ENCODE results near the gene ATXN7L1.
"Not testable (repeated sequence)": the region's sequence is repeated elsewhere in the genome, so short reads cannot be mapped to it uniquely, and the experiment has no call there.

The ATXN7L1 gene

DNA sequence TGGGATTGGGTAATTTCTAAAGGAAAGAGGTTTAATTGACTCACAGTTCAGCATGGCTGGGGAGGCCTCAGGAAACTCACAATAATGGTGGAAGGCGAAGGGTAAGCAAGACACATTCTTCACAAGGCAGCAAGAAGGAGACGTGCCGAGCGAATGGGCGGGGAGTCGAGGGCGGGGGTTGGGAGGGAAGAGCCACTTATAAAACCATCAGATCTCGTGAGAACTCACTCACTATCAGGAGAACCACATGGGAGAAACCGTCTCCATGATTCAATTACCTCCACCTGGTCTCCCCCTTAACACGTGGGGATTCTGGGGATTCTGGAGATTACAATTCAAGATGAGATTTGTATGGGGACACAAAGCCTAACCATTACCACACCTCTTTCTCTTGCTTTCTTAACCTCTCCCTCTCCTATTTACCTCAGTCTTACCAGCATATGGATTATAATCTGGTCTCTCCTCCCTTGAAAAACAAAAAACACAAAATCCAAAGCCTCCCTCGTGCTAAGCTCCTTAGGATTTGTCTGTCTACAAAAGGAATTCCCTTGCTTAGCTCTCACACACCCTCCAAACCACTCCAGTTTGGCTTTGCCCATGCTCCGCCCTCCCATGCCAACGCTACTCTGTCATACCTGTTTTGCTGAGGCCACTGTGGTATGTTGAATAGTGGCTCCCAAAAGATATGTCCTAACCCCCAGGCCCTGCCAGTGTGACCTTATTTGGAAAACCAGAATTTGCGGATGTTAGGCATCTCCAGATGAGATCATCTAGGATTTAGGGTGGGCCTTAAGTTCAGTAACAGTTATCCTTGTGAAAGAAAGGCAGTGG is 275.5 kb downstream of the ATXN7L1 start:
- no peak for DNase-seq

DNA sequence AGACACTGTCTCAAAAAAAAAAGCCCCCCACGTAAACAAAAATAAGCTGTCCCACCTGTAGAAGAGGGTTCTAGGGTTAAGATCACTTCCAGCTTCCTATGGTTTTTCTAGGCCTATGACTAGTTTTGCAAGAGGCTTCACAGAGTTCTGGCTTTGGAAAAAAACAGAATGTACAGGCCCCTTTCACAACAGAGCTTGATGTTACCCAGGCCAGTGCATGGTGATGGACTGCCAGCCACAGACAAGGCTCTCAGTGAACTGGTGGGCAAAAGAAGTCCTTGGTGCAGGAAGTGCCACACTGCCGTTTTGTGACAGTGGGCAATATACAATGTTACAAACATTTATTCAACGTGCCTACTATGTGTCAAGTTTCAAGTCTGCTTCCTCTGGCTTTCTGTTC is 276.8 kb downstream of the ATXN7L1 start:
- DNase-seq = no peak

DNA sequence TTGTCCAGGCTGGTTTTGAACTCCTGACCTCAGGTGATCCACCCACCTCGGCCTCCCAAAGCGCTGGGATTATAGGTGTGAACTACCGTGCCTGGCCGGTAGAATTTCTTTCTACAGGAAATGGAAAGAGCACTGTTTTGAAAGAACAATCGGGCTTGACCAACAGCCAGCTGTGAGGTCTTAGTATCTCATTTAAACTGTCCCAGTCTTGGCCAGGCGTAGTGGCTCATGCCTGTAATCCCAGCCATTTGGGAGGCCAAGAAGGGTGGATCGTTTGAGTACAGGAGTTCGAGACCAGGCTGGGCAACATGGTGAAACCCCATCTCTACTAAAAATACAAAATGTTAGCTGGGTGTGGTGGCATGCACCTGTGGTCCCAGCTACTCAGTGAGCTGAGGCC is 277.3 kb downstream of the ATXN7L1 start:
- DNase-seq = not testable (repeated sequence)

DNA sequence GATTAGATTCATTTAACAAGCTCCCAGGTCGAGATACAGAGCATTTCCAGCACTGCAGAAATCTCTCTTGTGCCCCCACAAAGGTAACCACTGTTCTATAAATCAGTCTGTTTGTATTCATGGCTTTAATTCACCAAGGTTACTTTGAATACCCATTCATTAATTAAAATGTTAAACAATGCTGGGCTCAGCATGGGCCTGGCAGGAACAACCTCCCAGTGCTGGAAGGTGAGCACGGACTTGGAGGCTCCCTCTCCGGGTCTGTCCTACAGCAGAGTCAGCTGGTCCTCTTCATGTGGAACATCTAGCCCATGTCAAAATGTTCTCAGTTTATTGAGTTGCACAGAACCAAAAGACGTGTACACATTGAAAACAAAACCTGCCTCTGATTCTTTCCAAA is 279.5 kb downstream of the ATXN7L1 start:
- DNase-seq = no peak

DNA sequence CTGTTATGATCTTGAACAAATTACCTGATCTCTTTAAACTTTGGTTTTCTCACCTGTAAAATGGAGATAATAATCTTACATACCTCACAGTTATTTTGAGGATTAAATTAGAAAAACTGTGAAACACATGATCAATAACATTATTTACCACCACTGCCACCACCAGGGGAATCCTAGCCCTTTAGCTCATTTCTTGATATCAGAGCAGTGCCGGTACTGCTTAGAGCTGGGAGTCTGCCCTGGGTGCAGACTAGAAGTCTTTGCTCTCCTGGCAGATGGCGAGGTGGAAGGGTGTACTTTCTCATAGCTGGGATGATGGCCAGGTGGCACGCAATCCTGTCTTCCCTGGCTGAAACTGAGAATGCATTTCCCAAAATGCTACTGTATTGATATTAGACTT is 282.4 kb downstream of the ATXN7L1 start:
- DNase-seq = peak; percentile 73

DNA sequence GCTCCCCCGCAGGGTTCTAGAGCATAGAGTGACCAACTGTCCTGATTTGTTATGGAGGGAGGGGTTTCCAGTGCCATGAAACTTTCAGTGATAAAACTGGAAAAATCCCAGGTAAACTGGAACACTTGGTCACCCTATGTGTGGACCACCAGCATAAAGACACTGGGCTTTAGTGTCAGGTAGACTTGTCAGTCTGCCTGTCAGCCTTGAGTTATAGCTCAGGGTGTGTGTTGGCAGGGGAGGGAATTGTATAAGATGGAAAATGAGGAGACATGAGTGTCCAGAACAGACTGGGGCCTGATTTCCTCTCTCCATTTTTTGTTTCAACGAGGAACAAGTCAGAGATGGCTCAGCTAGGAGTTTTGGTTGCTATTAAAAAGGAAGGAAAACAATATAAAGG is 284.9 kb downstream of the ATXN7L1 start:
- DNase-seq = no peak

DNA sequence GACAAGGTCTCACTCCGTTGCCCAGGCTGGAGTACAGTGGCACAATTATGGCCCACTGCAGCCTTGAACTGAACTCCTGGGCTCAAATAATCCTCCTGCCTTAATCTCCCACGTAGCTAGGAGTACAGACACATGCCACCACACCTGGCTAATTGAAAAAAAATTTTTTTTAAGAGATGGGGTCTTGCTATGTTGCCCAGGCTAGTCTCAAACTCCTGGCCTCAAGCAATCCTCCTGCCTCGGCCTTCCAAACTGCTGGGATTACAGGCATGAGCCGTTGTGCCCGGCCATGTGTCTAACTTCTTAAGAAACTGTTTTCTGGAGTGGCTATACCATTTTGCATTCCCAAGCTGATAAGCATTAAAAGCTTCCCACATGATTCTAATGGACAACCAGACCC is 285.6 kb downstream of the ATXN7L1 start:
- DNase-seq = no peak

DNA sequence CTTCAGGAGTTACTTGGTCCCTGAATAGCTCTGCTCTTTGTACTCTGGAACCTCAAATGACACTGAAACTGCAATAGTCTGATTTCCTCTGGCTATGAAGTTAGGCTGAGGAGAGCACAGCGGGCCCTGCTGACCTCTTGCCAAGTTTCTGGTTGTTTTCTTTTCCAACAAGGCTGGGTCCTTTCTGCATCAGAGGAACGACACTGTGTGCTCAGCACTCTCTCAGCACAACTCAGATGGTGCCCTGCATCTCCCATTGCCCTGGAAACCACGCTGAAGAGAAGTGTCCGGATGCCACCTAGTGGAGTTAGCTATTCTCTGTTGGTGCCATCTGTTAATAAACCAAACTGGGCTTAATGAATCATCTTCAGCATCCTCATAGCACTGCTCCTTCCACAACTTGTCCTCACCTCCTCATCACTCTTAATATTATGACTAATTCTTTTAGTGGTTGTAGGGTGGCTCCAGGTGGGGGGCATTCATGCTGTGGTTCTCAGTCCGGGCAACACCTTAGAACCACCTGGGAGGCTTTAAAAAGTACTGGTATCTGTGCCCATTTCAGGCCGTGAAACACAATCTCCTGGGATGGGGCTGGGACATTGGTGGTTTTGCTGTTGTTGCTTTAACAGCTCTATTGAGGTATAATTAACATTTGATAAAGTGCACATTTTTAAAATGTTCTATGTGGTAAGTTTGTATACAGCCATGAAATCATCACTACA is 286.9 kb downstream of the ATXN7L1 start:
- DNase-seq = peak; percentile 75

DNA sequence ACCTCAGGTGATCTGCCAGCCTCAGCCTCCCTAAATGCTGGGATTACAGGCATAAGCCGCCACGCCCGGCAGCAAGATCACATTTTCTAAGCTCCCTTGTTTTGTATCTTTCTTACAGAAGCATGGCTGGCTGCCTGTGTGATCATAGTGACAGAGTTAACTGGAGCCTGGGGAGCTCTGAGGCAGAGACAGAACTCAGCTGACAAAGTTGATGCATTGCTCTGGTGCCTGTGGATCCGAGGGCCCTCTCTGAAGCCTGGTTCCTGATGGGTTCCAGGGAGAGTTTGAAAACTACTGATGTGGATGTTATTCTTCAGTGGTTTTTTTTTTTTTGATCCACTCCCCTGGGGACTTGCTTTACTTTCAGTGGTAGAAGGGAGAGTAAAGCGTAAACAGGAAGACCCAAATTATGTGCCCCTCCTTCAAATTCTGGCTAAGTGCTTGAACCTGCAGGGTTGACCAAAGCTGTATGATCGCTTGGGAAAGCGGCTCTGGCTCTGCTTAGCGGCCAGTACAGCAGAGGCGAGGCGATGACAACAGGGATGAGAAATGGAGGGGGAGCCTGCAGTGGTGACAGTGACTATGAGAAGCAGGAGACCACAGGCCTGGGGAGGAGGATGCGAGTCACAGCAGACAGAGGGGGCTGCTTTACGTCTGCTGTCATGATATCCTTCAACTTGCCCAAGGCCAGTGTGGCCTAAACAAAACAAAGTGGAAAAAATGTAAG is 288.3 kb downstream of the ATXN7L1 start:
- DNase-seq = no peak

DNA sequence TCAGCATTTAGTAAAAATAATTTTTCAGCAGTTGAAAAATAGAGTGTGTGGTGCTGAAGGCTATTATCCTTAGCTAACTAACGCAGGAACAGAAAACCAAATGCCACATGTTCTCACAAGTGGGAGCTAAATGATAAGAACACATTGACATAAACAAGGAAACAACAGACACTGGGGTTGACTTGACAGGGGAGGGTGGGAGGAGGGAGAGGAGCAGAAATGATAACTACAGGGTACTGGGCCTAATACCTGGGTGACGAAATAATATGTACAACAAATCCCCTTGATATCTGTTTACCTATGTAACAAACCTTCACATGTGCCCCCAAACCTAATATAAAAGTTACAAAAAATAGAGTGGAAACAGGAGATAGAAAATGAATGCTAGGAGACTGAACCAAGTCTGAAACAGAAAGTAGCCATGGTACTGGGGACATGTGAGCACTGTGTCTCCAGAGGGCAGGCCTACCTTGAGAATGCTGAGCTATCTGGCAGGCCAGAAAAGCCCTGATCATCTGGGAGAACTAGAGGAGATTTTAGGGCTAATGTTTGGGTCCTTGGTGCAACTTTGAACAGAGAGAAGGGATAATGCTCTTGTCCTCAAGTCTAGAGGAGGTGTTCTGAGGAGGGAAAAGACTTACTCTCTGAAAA is 290.4 kb downstream of the ATXN7L1 start:
- no peak for DNase-seq

DNA sequence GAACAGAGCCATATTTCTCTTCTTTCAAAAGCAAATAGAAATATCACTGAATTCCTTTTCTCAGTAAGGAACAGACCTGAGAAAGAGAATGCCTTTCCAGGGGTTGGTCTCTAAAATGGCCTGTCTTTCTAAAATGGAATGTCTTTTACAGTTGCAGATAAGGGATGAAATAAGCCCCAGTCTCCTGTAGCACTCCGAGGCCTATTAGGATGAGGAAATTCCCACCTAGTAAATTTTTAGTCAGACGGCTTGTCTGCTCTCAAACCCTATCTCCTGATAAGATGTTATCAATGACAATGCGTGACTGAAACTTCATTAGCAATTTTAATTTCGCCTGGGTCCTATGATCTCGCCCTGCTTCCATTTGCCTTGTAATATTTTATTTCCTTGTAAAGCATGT is 292.2 kb downstream of the ATXN7L1 start:
- DNase-seq = no peak

DNA sequence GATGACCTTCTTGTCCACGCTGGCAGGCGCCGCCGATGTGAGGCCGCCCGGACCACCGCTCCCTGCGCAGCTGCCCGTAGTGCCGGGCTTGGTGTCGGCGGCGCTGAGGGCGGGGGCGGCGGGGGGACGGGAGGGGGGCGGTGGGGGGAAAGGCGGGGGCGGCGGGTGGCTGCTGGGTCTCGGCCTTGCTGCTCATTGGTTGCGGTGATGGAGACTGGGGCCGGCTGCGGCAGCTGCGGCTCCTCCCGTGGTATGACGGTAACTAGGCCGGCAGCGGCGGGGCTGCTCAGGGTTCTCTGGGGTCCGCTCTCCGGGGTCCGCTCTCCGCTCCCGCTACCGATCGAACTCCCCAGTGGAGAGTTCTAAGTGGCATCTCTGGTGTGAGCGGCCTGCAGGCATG is 293.3 kb downstream of the ATXN7L1 start:
- no peak for DNase-seq

DNA sequence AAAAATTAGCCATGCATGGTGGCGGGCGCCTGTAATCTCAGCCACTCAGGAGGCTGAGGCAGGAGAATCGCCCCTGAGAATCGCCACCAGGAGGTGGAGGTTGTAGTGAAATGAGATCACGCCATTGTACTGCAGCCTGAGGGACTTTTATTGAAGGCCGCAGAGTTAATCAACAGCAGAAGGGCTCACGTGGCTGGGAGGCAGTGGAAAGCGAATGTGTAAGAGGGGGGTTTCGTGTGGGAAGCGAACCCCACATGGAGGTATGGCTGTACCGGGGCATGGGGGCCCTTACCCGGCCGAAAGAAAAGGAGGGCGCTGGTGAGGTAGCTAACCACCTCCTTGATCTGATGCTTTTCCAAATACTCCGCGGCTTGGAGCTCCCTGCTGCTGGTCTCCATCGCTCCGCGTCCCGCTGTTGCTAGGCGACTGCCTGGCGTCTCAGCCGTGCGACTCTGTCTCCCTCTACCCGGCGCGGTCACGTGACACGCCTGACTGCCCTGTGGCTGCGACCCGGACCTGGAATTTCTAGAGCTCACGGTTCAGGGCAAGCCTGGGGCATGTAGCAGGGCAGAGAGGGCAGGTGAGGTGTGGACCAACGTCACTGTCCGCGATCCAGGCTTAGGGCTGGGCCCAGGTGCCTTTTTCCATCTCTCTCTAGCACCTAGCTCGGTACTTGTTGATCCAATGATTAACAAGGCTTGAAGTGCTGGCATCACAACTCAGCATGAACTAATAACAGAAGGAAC is 295.2 kb downstream of the ATXN7L1 start, which contains the start of gene EFCAB10:
TSS of gene EFCAB10 (minus strand) at position 428 of the 746 bp plus-strand sequence. CDS start at position 398, 30 bp downstream.
- DNase-seq = peak; percentile 81

DNA sequence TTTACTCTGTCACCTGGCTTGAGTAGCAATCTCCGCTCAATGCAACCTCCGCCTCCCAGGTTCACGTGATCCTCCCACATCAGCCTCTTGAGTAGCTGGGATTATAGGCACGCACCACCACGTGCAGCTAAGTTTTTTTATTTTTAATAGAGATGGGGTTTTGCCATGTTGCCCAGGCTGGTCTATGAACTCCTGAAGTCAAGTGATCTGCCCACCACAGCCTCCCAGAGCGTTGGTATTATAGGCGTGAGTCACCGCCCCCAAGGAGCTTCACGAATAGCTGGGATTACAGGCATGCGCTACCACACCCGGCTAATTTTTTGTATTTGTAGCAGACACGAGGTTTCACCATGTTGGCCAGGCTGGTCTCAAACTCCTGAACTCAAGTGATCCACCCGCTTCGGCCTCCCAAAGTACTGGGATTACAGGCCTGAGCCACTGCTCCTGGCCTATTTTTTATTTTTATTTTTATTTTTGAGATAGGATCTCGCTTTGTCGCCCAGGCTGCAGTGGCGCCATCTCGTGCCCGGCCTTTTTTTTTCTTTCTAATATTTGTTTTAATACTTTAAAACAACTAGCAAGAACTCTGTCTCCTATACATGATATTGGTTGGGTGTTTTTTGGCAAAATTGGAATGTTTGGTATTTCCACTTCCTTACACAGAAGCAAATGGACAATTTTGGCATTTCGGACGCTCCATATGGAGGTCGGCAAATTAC is 296.2 kb downstream of the ATXN7L1 start:
- DNase-seq = no peak

DNA sequence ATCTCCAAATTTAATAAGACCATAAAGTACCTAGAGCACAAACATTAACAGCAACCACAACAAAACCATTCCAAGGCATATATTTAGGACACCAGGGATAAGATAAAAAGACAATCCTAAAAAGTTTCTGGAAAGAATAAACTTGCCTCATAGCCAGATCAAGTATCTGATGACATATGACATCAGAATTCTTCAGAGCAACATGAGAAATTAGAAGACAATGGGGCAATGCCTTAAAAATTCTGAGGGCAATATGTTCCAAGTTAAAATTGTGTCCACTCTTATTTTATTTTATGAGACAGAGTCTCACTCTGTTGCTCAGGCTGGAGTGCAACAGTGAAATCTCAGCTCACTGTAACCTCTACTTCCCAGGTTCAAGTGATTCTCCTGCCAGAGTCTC is 297.9 kb downstream of the ATXN7L1 start:
- DNase-seq = no peak

DNA sequence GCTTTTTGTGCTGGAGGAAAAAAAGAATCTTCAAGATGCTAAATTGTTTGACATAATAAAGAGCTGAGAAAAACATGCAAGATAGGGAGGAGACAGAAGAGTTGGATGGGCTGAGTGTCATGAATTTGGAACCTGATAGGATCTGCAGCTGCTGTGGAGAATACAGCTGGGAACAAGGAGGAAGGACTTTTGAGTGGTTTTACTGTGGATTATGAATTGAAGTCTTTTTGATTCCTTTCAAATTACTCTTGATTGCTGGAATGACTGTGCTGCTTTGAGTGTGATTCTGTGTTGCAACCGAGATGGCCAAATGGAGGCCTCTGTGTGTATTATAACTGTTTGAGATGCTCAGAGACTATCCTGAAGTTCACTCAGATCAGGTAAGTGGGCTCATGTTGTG is 299.1 kb downstream of the ATXN7L1 start:
- DNase-seq = no peak

DNA sequence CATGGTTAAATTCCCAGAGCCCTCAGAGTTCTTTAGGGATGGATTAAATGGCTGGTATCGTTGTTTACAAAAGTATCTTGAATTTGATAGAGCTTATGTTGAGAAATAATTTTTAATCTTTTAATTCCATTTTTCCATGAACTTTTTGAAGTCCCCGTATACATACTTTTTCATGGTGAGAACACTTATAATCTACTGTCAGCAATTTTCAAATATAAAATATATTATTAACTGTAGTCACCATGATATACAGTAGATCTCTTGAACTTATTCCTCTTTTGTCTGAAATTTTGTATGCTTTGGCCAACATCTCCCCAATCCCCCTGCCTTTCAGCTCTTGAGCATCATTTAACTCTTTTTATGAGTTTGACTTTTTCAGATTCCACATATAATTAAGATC is 304.5 kb downstream of the ATXN7L1 start:
- no peak for DNase-seq

DNA sequence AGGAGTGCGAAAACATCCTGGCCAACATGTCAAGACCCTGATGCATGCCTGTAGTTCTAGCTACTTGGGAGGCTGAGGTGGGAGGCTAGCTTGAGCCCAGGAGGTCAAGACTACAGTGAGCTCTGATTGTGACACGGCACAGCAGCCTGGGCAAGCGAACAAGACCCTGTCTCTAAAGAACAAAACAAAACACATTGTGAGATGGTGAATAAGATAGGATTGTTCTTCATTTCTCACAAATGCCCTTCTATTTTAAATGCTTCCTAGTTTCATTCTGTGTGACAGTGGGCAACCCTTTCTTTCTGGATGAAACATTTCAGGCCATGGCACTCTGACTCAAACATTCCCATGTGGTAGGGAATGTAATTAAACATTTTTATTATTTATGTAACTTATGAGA is 308.6 kb downstream of the ATXN7L1 start:
- no peak for DNase-seq

DNA sequence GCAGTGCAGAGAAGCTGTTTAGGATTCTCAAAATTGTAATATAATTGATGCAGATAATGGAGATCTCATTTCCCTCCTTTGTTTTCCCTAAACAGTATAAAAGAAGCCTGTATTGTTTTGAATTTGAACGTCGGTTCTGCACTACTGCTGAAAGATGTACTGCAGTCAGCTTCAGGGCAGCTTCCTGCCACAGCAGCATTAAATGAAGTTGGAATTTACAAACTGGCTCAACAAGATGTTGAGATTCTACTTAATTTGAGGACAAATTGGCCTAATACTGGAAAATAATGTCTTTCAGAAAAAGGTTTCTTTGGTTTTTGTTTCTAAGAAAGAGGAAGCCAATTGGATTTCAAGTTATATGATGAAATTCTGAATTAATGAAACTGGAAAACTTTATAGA is 309.4 kb downstream of the ATXN7L1 start:
- no peak for DNase-seq

DNA sequence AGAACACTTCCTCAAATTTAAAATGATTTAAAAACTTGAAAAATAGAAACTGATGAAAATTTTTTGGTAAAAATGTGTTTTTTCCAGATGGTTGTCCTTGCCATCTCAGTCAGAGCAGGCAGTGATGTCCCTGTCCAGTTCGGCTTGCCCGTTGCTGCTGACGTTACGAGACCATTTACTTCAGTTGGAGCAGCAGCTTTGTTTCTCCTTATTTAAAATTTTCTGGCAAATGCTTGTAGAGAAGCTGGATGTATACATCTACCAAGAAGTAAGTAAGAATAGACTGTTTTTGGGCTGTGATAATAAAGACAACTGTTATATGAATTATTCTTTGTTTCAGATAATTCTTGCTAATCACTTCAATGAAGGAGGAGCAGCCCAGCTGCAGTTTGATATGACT is 311.2 kb downstream of the ATXN7L1 start:
- no peak for DNase-seq

DNA sequence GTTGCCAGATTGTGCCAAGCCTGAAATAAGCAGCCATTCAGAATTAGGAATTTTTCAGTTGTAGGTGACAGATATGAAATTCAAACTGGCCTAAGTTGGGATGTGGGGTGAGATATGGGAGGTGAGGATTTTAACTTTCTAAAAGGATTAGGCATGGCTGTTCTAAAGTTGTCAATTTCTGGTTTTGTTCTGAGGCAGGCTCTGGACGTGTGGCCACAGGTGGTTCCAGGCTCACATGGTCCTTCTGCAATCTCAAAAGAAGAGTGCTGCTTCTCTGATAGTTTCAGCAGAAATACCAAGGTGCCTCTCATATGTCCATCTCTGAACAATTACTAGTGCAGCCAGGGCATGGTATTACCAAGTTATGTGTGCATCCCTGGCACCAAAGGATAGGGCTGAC is 316.5 kb downstream of the ATXN7L1 start:
- DNase-seq = no peak

All from NCI-H1092 (cell line).